OCI-LY7 (cell line): ENCODE data around the gene MCUB. TPM values are rescaled to one million over a fixed set of nuclear protein-coding genes. Genes with fewer than 3 reads are reported as not detected.

ENCODE experiments used
- BruUV-seq: library from RNA; stranded (reverse); fragments of 400-500 nt; replicated peaks from 2 replicates; lab custom pipeline; 2021; lab: Mats Ljungman, UMichigan
- CTCF ChIA-PET: fragments of 300-600 bp; sonication (Branson Sonifier 250); formaldehyde crosslinking; loops from one replicate; lab custom pipeline; 2022; ENCODE audit warnings: antibody characterized with exemption; ENCODE audit not compliant: unreplicated experiment; lab: Charles Lee
- POLR2A ChIA-PET: fragments of 300-600 bp; sonication (Branson Sonifier 250); formaldehyde crosslinking; loops from one replicate; lab custom pipeline; 2022; ENCODE audit warnings: antibody characterized with exemption; lab: Charles Lee
- DNase-seq: peaks from one replicate; pipeline ENCODE4 v3.0.0-alpha.2; 2015; ENCODE audit warnings: low spot score
- H2AFZ ChIP-seq: fragments of 200-600 bp; sonication (generic), shearing (Covaris generic); 2 replicates; pipeline ENCODE4 v1.6.1; 2014; ENCODE audit warnings: mild to moderate bottlenecking, antibody characterized with exemption, low read length, moderate library complexity
- H3K27ac ChIP-seq: fragments of 200-600 bp; sonication (generic); 2 replicates; pipeline ENCODE4 v1.5.1; 2014; ENCODE audit warnings: mixed run types, low read depth, mild to moderate bottlenecking, moderate library complexity, low read length, inconsistent platforms; ENCODE audit not compliant: poor library complexity, severe bottlenecking
- H3K36me3 ChIP-seq: fragments of 200-600 bp; sonication (generic); 2 replicates; pipeline ENCODE4 v1.6.1; 2014; ENCODE audit warnings: mild to moderate bottlenecking, antibody characterized with exemption, low read length, moderate library complexity, mixed read lengths; ENCODE audit not compliant: insufficient read depth
- H3K4me1 ChIP-seq: fragments of 200-600 bp; sonication (generic); 2 replicates; pipeline ENCODE4 v1.5.1; 2014; ENCODE audit warnings: mild to moderate bottlenecking, low read length; ENCODE audit not compliant: insufficient read depth, poor library complexity, severe bottlenecking
- H3K4me2 ChIP-seq: fragments of 200-600 bp; sonication (generic); 2 replicates; pipeline ENCODE4 v1.6.1; 2014; ENCODE audit warnings: mild to moderate bottlenecking, low read length
- H3K4me3 ChIP-seq: fragments of 200-600 bp; sonication (generic); 2 replicates; pipeline ENCODE4 v1.5.1; 2014; ENCODE audit warnings: mild to moderate bottlenecking, low read depth, low read length; ENCODE audit not compliant: poor library complexity, severe bottlenecking
- H3K79me2 ChIP-seq: fragments of 200-600 bp; sonication (generic); 2 replicates; pipeline ENCODE4 v1.6.1; 2016; ENCODE audit warnings: low read depth, mild to moderate bottlenecking, low read length, moderate library complexity, mixed read lengths; ENCODE audit not compliant: insufficient read depth
- H3K9me2 ChIP-seq: fragments of 200-600 bp; sonication (generic); 2 replicates; pipeline ENCODE4 v1.6.1; 2016; ENCODE audit warnings: mild to moderate bottlenecking, low read length, mixed read lengths; ENCODE audit not compliant: insufficient read depth
- H3K9me3 ChIP-seq: fragments of 200-600 bp; sonication (generic); 2 replicates; pipeline ENCODE4 v1.6.1; 2014; ENCODE audit warnings: mild to moderate bottlenecking, mixed run types, low read length, mixed read lengths
- H4K20me1 ChIP-seq: fragments of 200-600 bp; sonication (generic); 2 replicates; pipeline ENCODE4 v1.6.1; 2014; ENCODE audit warnings: mild to moderate bottlenecking, antibody characterized with exemption, low read length, moderate library complexity, mixed read lengths; ENCODE audit not compliant: insufficient read depth
- CTCF ChIP-seq: fragments of 200-600 bp; sonication (generic); conservative IDR thresholded peaks from 2 replicates; pipeline ENCODE4 v1.5.1; 2014; ENCODE audit warnings: mild to moderate bottlenecking, antibody characterized with exemption, low read length, moderate library complexity, mixed read lengths
- EZH2phosphoT487 ChIP-seq: fragments of 200-600 bp; sonication (generic); IDR thresholded peaks from 2 replicates; pipeline ENCODE4 v1.6.1; 2018; ENCODE audit warnings: low read depth, borderline replicate concordance, mild to moderate bottlenecking, mixed run types, antibody characterized with exemption, low read length, moderate library complexity, mixed read lengths
- intact Hi-C: fragments of 100-400 bp; cut with micrococcal nuclease; formaldehyde crosslinking; loops from one replicate; pipeline ENCODE4 v1.10.0; 2022; ENCODE audit not compliant: unreplicated experiment
- total RNA-seq, 2 experiments: library from RNA; depleted of rRNA in 1 of 2; stranded (reverse); fragments of >200 nt in 1 of 2; shearing (Covaris generic) in 1 of 2; gene quantifications; 2 replicates each; pipeline ENCODE4 v1.2.3, GENCODE V29; 2014 to 2022

Gene MCUB
- total RNA-seq, 2 experiments from 2014 or later = 40.3 to 64.4 TPM

- TF ChIP-seq CTCF = no peak
- no peak for TF ChIP-seq EZH2phosphoT487
- no peaks in the 10 kb centered on the region for H3K9me2 ChIP-seq
- no peak for DNase-seq
- no peak overlapping the region for H3K27ac ChIP-seq
- POLR2A ChIA-PET = interaction anchor here (0.5 to 1.1 kb wide), 4 partner anchors 9 to 1007 kb away, joined by 3 to 7 read pairs (median 3); no protein-coding TSS in a partner anchor
- H4K20me1 ChIP-seq = no peaks in the 10 kb centered on the region
- intact Hi-C loops = no loop called here
- CTCF ChIA-PET = interaction anchor here (0.6 kb wide), 1 partner anchor 352 kb away, joined by 3 read pairs; no protein-coding TSS in a partner anchor
- no peak overlapping the region for H3K4me3 ChIP-seq
- H3K4me2 ChIP-seq = no peak overlapping the region
- H3K9me3 ChIP-seq = peaks cover 16% of the 10 kb centered on the region; the same call in 1 of the 2 replicates
- peaks cover 25% of the 10 kb centered on the region; the same call in 1 of the 2 replicates for H3K79me2 ChIP-seq
- H2AFZ ChIP-seq = no peak overlapping the region
- no TSS peak for BruUV-seq
- H3K36me3 ChIP-seq = peaks cover 30% of the 10 kb centered on the region
- H3K4me1 ChIP-seq = no peaks in the 10 kb centered on the region
These were observed 39.1 kb downstream of the MCUB start for GRCh38 chr4:109599046-109599652.

GRCh38 chr4:109600431-109600830 is 40.4 kb downstream of the MCUB start:
- Histone ChIP-seq H3K4me3 (no peak overlapping the region), H3K36me3 (peaks cover 38% of the 10 kb centered on the region), H3K9me2 (no peaks in the 10 kb centered on the region), H3K4me1 (no peaks in the 10 kb centered on the region), H3K27ac (no peak overlapping the region), H3K4me2 (no peak overlapping the region), H2AFZ (no peak overlapping the region), H3K9me3 (peaks cover 16% of the 10 kb centered on the region; the same call in 1 of the 2 replicates), H3K79me2 (peaks cover 32% of the 10 kb centered on the region; the same call in 1 of the 2 replicates), H4K20me1 (no peaks in the 10 kb centered on the region)
- CTCF ChIA-PET = no interaction called here
- no peak for DNase-seq
- no TSS peak for BruUV-seq
- intact Hi-C loops = no loop called here
- TF ChIP-seq EZH2phosphoT487 = no peak
- TF ChIP-seq CTCF = no peak
- POLR2A ChIA-PET = interaction anchor here (0.9 to 1.1 kb wide), 2 partner anchors 12 to 58 kb away, joined by 3 to 4 read pairs; no protein-coding TSS in a partner anchor

GRCh38 chr4:109601336-109601735 is 41.3 kb downstream of the MCUB start:
- ChIA-PET POLR2A (interaction anchor here (0.6 kb wide), 1 partner anchor 53 kb away, joined by 3 read pairs; no protein-coding TSS in a partner anchor), CTCF (no interaction called here)
- Histone ChIP-seq H3K79me2 (peaks cover 37% of the 10 kb centered on the region; the same call in 1 of the 2 replicates), H4K20me1 (no peaks in the 10 kb centered on the region), H3K4me3 (no peak overlapping the region), H3K27ac (no peak overlapping the region), H3K9me3 (peaks cover 16% of the 10 kb centered on the region; the same call in 1 of the 2 replicates), H3K36me3 (peaks cover 41% of the 10 kb centered on the region), H2AFZ (no peak overlapping the region), H3K9me2 (no peaks in the 10 kb centered on the region), H3K4me2 (no peak overlapping the region), H3K4me1 (no peaks in the 10 kb centered on the region)
- DNase-seq = no peak
- no TSS peak for BruUV-seq
- intact Hi-C loops = no loop called here
- TF ChIP-seq EZH2phosphoT487 (no peak), CTCF (no peak)
